Activated CD4-positive, alpha-beta T cell treated with anti-CD3 and anti-CD28 coated beads, Interleukin-2, amount 10 ng/mL, durations not matched to agents 7 days and 5 days (primary cell): ENCODE data around the gene ASNSD1. TPM values are rescaled to one million over a fixed set of nuclear protein-coding genes. Genes with fewer than 3 reads are reported as not detected.
A peak's percentile ranks its signal among the peaks of the same experiment; 100 is the strongest.
"Not testable (repeated sequence)": the region's sequence is repeated elsewhere in the genome, so short reads cannot be mapped to it uniquely, and the experiment has no call there.

Experiments used
- CTCF ChIA-PET: fragments of 350-600 bp; sonication (Branson Sonifier 250); formaldehyde crosslinking; loops from one replicate; lab custom pipeline; 2021; ENCODE audit warnings: antibody characterized with exemption; lab: Charles Lee
- POLR2A ChIA-PET: fragments of 350-600 bp; sonication (Branson Sonifier 250); formaldehyde crosslinking; loops from one replicate; lab custom pipeline; 2021; ENCODE audit warnings: antibody characterized with exemption; lab: Charles Lee
- DNase-seq: peaks from one replicate; pipeline ENCODE4 v3.0.0-alpha.2; 2020
- H3K27ac Mint-ChIP-seq: one replicate; pipeline ENCODE4 v1.8.0; 2021; ENCODE audit warnings: mild to moderate bottlenecking, moderate library complexity, mixed read lengths
- H3K27me3 Mint-ChIP-seq: one replicate; pipeline ENCODE4 v1.8.0; 2021; ENCODE audit warnings: mixed read lengths
- H3K36me3 Mint-ChIP-seq: one replicate; pipeline ENCODE4 v1.8.0; 2021; ENCODE audit warnings: low read depth, mixed read lengths
- H3K4me1 Mint-ChIP-seq: one replicate; pipeline ENCODE4 v1.8.0; 2021; ENCODE audit warnings: mixed read lengths
- H3K4me3 Mint-ChIP-seq: one replicate; pipeline ENCODE4 v1.8.0; 2021; ENCODE audit warnings: mild to moderate bottlenecking, moderate library complexity, mixed read lengths
- H3K9me3 Mint-ChIP-seq: one replicate; pipeline ENCODE4 v1.8.0; 2021; ENCODE audit warnings: mixed read lengths
- total RNA-seq, 2 experiments: library from RNA; stranded (reverse); gene quantifications; one replicate each; pipeline ENCODE4 v1.2.3, GENCODE V29; 2021

ASNSD1 gene
- total RNA-seq, 2 experiments from 2014 or later = 34.8 to 40.3 TPM

DNA sequence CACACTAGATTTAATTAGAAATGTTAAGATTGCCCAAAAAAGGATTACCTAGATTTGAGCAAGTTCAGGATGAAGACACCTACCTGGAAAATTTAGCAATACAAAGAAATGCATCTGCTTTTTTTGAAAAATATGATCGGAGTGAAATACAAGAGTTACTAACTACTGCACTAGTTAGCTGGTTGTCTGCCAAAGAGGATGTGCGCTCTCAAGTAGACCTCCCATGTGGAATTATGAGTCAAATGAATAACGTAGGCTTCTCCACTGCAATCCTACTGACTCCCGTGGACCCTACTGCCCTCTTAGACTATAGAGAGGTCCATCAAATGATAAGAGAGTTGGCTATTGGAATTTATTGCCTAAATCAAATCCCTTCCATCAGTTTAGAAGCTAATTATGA, 15.2 kb downstream of the ASNSD1 start:
- CTCF ChIA-PET = interaction anchor here (0.8 to 3.0 kb wide), 6 partner anchors 12 to 24 kb away, joined by 3 to 18 read pairs (median 3); partner anchors contain the start of gene ASNSD1
- H3K36me3 Mint-ChIP-seq = peaks cover 48% of the 10 kb centered on the region

DNA sequence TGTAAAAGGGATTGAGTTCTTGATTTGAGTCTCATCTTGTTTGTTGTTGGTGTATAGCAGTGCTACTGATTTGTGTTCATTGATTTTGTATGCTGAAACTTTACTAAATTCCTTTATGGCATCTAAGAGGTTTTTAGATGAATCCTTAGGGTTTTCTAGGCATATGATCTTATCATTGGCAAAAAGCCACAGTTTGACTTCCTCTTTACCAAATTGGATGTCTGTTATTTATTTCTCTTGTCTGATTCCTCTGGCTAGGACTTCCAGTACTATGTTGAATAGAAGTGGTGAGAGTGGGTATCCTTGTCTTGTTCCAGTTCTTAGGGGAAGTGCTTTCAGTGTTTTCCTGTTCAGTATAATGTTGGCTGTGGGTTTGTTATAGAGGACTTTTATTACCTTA, 18.0 kb downstream of the ASNSD1 start:
- Mint-ChIP-seq H3K27ac (no peak overlapping the region), H3K9me3 (peaks cover 14% of the 10 kb centered on the region), H3K27me3 (no peaks in the 10 kb centered on the region), H3K4me1 (peaks cover 30% of the 10 kb centered on the region), H3K36me3 (peaks cover 39% of the 10 kb centered on the region), H3K4me3 (no peak overlapping the region)
- POLR2A ChIA-PET = no interaction called here
- CTCF ChIA-PET = interaction anchor here (0.8 kb wide), 1 partner anchor 48 kb away, joined by 3 read pairs; no protein-coding TSS in a partner anchor
- DNase-seq = no peak

More for the DNA sequence above, 15.2 kb downstream of the ASNSD1 start:
- no peak overlapping the region for H3K27ac Mint-ChIP-seq
- POLR2A ChIA-PET = no interaction called here
- H3K4me3 Mint-ChIP-seq = no peak overlapping the region
- H3K4me1 Mint-ChIP-seq = peaks cover 41% of the 10 kb centered on the region
- H3K27me3 Mint-ChIP-seq = no peaks in the 10 kb centered on the region
- DNase-seq = no peak
- H3K9me3 Mint-ChIP-seq = peaks cover 14% of the 10 kb centered on the region

DNA sequence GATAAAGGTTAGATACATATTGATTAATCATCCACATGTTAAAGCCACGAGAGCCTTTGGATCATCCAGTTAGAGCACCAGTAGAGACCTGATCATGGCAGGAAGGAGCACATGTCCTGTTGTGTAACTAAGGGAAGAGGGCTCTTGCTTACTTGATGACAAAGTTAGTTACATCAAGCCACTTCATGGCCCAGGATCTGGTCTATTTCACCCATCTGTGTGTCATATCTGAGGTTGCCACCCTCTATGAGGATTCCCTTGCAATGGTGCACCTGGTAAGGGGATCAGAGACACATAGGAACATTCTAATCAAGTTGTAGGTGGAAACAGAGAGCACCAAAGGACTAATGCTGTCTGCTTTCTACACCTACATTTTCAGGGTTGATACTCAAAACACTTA, 19.9 kb downstream of the ASNSD1 start:
- Mint-ChIP-seq H3K36me3 (peaks cover 32% of the 10 kb centered on the region), H3K4me1 (peaks cover 25% of the 10 kb centered on the region)

DNA sequence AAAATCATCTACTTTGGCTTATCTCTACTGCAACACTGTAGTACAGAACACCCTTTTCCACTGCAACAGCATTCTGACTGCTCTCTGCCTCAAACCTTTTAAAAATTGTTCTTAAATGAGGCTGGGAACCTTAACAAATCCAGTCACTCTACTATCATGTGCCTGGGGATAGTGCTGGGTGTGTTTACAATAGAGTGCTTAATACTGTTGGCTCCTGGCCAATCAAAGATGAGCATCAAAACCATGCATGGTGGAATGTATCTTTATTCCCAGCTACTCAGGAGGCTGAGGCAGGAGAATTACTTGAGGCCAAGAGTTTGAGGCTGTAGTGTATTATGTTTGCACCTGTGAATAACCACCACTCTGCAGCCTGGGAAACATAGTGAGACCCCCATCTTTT, 20.6 kb downstream of the ASNSD1 start:
- ChIA-PET POLR2A (no interaction called here), CTCF (interaction anchor here (0.8 to 2.4 kb wide), 3 partner anchors 9 to 21 kb away, joined by 3 to 6 read pairs (median 4); no protein-coding TSS in a partner anchor)
- Mint-ChIP-seq H3K27me3 (no peaks in the 10 kb centered on the region), H3K9me3 (peaks cover 11% of the 10 kb centered on the region), H3K27ac (no peak overlapping the region), H3K4me3 (no peak overlapping the region), H3K36me3 (peaks cover 29% of the 10 kb centered on the region), H3K4me1 (peaks cover 25% of the 10 kb centered on the region)
- DNase-seq = no peak

More for the DNA sequence above, 19.9 kb downstream of the ASNSD1 start:
- Mint-ChIP-seq H3K27me3 (no peaks in the 10 kb centered on the region), H3K4me3 (no peak overlapping the region), H3K27ac (no peak overlapping the region), H3K9me3 (peaks cover 11% of the 10 kb centered on the region)
- ChIA-PET POLR2A (no interaction called here), CTCF (interaction anchor here (0.8 to 2.4 kb wide), 2 partner anchors 9 to 20 kb away, joined by 4 to 6 read pairs; no protein-coding TSS in a partner anchor)
- no peak for DNase-seq

DNA sequence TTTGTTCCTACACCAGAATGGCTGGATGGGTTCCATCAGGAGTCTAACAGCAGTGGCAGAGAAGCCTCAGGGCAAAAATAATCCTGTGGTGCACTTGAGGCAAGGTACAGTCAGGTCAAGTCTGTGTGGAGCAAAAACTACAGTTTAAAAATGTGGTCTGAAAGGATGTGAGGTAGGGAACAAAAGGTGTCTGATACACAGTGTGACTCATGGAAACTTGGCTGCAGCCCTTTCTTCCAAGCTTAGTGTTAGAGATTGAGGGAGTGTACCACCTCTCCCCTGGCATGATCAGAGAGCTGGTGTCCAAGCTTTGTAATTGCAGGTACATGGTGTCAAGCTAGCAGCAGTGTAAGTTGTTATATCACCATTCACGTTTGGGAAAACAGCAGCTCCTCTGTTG, 22.1 kb downstream of the ASNSD1 start:
- H3K9me3 Mint-ChIP-seq = peaks cover 8% of the 10 kb centered on the region
- no peak for DNase-seq
- peaks cover 25% of the 10 kb centered on the region for H3K4me1 Mint-ChIP-seq
- H3K36me3 Mint-ChIP-seq = peaks cover 19% of the 10 kb centered on the region
- POLR2A ChIA-PET = no interaction called here
- no peak overlapping the region for H3K27ac Mint-ChIP-seq
- no peaks in the 10 kb centered on the region for H3K27me3 Mint-ChIP-seq
- no peak overlapping the region for H3K4me3 Mint-ChIP-seq
- CTCF ChIA-PET = interaction anchor here (1.1 to 1.7 kb wide), 4 partner anchors 8 to 12 kb away, joined by 3 to 4 read pairs (median 4); partner anchors contain the start of gene ANKAR

DNA sequence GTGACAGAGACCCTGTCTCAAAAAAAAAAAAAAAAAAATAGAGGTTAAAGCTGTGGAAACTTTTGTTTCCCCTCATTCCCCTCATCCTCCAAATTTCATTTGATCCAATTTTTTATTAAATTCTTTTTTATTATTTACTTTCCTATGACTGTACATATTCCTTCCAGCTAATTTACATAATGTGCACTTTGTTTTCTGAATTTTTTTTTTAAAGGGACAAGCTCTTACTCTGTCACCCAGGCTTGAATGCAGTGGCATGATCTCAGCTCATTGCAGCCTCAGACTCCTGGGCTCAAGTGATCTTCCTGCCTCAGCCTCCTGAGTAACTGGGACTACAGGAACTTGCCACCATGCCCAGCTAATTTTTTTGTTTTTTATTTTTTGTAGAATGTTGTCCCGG, 23.6 kb downstream of the ASNSD1 start:
- Mint-ChIP-seq H3K27ac (peak overlapping the region; percentile 11), H3K9me3 (no peaks in the 10 kb centered on the region), H3K36me3 (peaks cover 8% of the 10 kb centered on the region), H3K4me1 (peaks cover 17% of the 10 kb centered on the region), H3K4me3 (no peak overlapping the region), H3K27me3 (no peaks in the 10 kb centered on the region)
- POLR2A ChIA-PET = interaction anchor here (0.6 to 0.7 kb wide), 2 partner anchors 95 to 1159 kb away, joined by 3 to 4 read pairs; no protein-coding TSS in a partner anchor
- CTCF ChIA-PET = interaction anchor here (0.6 to 1.8 kb wide), 3 partner anchors 18 to 390 kb away, joined by 3 to 6 read pairs (median 3); no protein-coding TSS in a partner anchor
- DNase-seq = no peak

DNA sequence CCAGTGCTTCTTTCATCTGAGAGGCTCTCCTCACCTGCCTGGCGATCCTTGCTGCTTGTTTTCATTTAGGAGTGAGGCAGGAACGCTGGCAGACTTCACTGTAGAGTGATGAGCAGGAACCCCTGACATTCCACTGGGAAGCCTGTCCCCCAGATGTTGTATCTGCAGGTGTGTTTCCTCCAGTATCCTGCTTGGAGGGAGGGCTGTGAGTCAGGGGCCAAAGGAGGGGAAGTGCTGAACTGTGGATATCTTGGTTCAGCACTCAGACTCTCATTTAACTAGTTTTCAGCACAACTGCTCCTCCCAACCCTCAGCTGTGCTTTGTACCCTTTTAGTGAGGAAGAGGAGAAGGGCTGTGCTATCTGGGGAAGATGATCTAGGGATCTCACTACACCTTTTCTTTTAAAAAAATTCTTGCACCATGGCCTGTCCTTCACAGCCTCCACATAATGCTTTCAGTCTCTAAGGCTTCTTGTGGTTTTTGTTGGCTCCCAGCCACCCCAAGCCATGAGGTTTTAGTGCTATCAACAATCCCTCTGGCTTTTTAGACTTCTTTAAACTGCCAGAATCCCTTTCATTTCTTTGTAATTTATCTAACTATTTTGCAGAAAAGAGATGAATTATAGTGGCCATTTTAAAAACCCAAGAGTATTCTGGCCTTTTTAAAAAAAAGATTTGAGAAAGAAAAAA, 24.4 kb downstream of the ASNSD1 start:
- POLR2A ChIA-PET = no interaction called here
- Mint-ChIP-seq H3K4me1 (peaks cover 9% of the 10 kb centered on the region), H3K4me3 (no peak overlapping the region), H3K27me3 (no peaks in the 10 kb centered on the region), H3K9me3 (no peaks in the 10 kb centered on the region), H3K27ac (no peak overlapping the region), H3K36me3 (peaks cover 2% of the 10 kb centered on the region)
- no peak for DNase-seq
- CTCF ChIA-PET = interaction anchor here (1.8 kb wide), 1 partner anchor 25 kb away, joined by 6 read pairs; no protein-coding TSS in a partner anchor

DNA sequence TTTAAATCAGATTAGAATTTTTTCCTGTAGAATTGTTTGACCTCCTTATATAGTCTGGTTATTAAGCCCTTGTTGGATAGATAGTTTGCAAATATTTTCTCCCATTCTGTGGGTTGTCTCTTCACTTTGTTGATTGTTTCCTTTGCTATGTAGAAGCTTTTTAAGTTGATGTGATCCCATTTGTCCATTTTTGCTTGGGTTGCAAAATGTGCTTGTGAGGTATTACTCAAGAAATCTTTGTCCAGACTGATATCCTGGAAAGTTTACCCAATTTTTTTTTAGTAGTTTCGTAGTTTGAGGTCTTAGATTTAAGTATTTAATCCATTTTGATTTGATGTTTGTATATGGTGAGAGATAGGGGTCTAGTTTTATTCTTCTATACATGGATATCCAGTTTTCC, 26.5 kb downstream of the ASNSD1 start:
- H3K36me3 Mint-ChIP-seq, H3K9me3 Mint-ChIP-seq, H3K4me3 Mint-ChIP-seq, H3K27me3 Mint-ChIP-seq, CTCF ChIA-PET, POLR2A ChIA-PET, H3K4me1 Mint-ChIP-seq, H3K27ac Mint-ChIP-seq, DNase-seq: not testable (repeated sequence)

DNA sequence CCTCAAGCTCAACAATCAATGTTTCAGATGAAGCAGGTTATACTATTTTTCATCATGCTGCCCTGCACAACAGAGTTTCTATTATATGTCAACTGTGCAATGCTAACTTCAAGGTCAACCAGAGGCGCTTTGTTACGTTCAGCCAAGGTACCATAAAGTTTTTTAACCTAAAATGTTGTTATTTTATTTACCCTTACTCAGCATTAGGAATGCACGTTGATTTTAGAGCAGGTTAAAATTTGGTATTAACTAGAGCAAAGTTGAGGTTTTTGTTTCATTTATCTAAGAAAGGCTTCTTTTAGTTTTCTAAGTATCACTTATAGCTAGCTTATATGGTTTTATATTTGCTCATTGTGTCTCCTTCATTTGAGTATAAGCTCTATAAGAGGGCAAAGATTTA, 35.0 kb downstream of the ASNSD1 start:
- POLR2A ChIA-PET = no interaction called here
- Mint-ChIP-seq H3K9me3 (no peaks in the 10 kb centered on the region), H3K36me3 (no peaks in the 10 kb centered on the region), H3K27me3 (no peaks in the 10 kb centered on the region), H3K4me1 (peaks cover 6% of the 10 kb centered on the region), H3K27ac (no peak overlapping the region), H3K4me3 (no peak overlapping the region)
- CTCF ChIA-PET = interaction anchor here (0.8 to 1.6 kb wide), 3 partner anchors 24 to 37 kb away, joined by 4 to 8 read pairs (median 7); partner anchors contain the start of gene ASNSD1
- no peak for DNase-seq

DNA sequence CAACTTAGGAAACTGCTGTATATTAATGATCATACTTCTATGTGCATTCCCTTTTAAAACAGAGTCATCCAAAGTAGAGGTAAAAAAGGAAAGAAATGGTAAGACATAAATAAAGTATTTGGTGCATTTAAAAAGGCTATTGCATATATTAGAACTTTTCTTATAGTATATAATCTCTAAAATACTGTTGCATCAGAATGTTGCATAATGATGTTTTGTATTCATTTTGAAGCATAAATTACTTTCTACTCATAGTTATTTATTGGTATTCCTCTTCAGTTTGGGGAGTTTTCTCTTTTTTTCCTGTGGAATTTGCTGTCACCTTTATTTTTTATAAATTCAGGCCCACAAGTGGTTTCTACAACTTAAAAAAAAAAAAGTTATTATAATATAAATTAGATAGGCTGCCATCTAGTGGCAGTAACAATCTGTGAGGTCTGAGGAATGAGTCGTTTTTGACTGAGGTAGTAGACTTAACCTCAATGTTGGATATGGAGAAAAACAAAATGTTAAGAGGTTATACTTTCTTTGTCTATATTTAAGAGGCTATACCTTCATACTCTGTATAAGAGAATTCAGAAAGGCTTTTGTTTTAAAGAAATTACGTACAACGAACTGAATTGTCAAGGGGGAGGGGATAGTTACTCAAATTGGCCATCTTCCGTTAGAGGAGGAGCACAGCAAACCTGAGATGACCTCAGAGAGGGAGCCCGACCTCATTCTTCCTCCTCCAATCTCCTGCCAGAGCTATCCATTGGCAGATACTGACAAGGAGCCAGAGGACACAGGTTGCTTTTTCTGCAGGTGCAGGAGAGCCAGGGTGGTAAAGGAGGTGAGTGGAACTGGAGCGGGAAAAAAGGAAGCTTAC, 37.0 kb downstream of the ASNSD1 start:
- no peaks in the 10 kb centered on the region for H3K27me3 Mint-ChIP-seq
- DNase-seq = peak; percentile 67
- H3K36me3 Mint-ChIP-seq = no peaks in the 10 kb centered on the region
- H3K4me1 Mint-ChIP-seq = peaks cover 6% of the 10 kb centered on the region
- no peak overlapping the region for H3K27ac Mint-ChIP-seq
- H3K9me3 Mint-ChIP-seq = no peaks in the 10 kb centered on the region
- peak overlapping the region; percentile 29 for H3K4me3 Mint-ChIP-seq
- POLR2A ChIA-PET = no interaction called here
- CTCF ChIA-PET = interaction anchor here (1.2 to 1.5 kb wide), 3 partner anchors 23 to 37 kb away, joined by 3 to 8 read pairs (median 3); partner anchors contain the start of gene ASNSD1

DNA sequence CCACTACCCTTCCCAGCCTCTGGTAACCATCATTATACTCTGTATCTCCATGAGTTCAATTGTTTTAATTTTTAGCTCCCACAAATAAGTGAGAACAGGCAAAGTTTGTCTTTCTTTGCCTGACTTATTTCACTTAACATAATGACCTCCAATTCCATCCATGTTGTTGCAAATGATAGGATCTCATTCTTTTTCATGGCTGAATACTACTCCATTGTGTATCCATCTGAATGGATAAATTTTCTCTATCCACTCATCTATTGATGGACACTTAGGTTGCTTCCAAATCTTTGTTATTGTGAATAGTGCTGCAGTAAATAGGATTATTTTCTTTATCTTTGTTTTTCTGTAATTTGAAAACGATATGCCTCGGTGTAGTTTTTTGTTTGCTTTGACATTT, 39.4 kb downstream of the ASNSD1 start:
- no peak overlapping the region for H3K27ac Mint-ChIP-seq
- H3K27me3 Mint-ChIP-seq = no peaks in the 10 kb centered on the region
- H3K9me3 Mint-ChIP-seq = no peaks in the 10 kb centered on the region
- peaks cover 6% of the 10 kb centered on the region for H3K4me1 Mint-ChIP-seq
- ChIA-PET POLR2A (no interaction called here), CTCF (interaction anchor here (1.1 to 1.9 kb wide), 2 partner anchors 24 to 40 kb away, joined by 3 to 6 read pairs; partner anchors contain the start of gene ASNSD1)
- H3K36me3 Mint-ChIP-seq = no peaks in the 10 kb centered on the region
- DNase-seq = no peak
- H3K4me3 Mint-ChIP-seq = no peak overlapping the region

DNA sequence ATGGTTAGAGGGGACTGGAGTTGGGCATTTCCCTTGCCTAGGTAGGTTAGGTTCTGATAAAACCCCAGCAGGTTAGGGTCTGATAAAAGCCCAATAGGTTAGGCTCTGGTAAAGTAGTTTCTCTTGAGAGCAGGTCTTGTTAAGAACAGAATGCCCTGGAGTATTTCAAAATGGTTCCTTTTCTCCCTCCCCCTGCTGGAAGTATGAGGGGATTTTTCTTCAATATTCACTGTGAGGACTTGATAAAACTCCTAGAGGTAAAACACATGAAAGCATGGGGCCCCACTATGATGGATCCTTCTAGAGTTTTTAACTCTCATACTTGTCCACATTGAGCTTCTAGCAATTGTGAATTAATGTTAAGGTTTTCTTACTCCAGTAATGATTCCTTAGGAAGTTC, 40.8 kb downstream of the ASNSD1 start:
- Mint-ChIP-seq H3K4me1 (peaks cover 6% of the 10 kb centered on the region), H3K9me3 (no peaks in the 10 kb centered on the region), H3K27ac (no peak overlapping the region), H3K27me3 (no peaks in the 10 kb centered on the region), H3K4me3 (no peak overlapping the region), H3K36me3 (no peaks in the 10 kb centered on the region)
- CTCF ChIA-PET = interaction anchor here (0.7 to 1.9 kb wide), 3 partner anchors 9 to 41 kb away, joined by 3 to 6 read pairs (median 3); partner anchors contain the start of gene ASNSD1
- POLR2A ChIA-PET = no interaction called here
- DNase-seq = no peak
